ENCODE data around the gene JPH2. TPM values are rescaled to one million over a fixed set of nuclear protein-coding genes. Genes with fewer than 3 reads are reported as not detected.

Gene JPH2
- total RNA-seq, 1 donor from 2014 or later: 197 TPM

GRCh38 chr20:44217342-44218092 lies 30.5 kb upstream of the JPH2 start:
- ATAC-seq: peak; percentile 73
- intact Hi-C loops (cut with DNase I): loop anchor here (1.0 to 10.0 kb wide), 4 partner anchors 94 to 467 kb away; partner anchors contain the start of gene FITM2
- no peak for DNase-seq (ENCODE audit: missing footprints)

DNA sequence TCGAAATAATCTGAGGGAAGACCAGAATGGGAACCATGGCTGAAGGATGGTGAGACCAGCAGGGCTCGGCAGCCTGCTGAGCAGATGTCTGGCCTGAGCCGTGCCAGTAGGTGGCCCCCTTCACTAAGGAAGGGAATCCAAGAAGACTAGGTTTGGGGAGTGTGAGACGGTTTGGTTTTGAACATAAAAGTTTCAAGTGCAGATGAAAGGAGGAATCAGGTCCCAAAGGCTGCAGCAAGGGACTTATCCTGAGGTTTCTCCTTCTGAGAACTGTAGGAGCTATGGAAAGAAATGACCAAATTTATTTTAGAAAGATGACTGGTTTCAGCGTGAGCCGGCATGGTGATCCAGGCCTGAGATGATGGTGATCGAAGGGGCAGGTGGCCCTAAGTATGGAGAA lies 28.1 kb upstream of the JPH2 start:
- ATAC-seq (no peak), DNase-seq (ENCODE audit: missing footprints) (peak; percentile 78)

GRCh38 chr20:44212792-44213191 lies 25.8 kb upstream of the JPH2 start:
- DNase-seq (ENCODE audit: missing footprints) (no peak), ATAC-seq (no peak)
- intact Hi-C loops (cut with DNase I): loop anchor here (10.0 kb wide), 1 partner anchor 472 kb away; no protein-coding TSS in a partner anchor

More for the DNA sequence above, 28.1 kb upstream of the JPH2 start:
- intact Hi-C loops (cut with DNase I): loop anchor here (2.0 to 10.0 kb wide), 3 partner anchors 250 to 470 kb away; no protein-coding TSS in a partner anchor

DNA sequence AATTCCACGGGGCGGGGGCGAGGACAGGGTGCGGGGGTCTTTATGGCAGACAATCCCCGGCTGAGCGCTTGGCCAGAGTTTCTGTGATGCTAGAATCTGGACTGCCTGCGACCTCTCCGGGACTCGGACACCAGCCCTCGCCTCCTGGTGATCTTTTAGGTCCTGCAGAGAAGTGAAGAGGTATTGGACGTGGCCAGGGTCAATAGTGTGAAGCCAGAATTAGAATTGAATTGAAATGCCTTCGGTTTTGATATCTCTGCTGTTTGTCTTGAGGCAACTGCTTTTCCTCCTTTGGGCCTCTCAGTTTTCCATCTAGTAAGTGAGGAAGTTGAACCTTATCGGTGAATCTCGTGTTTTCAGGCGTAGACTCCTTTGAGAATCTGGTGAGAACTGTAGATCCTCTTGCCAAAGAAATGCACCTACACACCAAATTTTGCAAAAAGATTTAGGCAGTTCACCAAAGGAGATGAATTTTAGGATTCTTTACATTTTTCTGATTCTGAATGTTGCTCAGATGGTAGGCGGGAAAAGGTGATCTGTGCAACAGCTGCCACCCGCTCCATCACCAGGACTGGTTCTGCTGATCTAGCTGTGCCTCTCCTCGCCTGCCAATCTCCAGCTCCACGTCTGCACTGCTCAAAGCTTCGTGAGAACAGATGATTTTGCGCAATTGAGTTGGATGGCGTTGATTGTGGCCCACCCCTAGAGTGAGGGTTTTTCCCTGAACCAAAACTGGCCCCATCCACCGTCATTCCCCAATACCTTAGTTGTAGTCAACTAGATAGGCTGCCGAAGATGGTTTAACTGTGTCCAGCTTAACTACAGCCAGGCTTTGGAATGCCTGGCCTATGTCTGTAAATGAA lies 24.4 kb upstream of the JPH2 start:
- DNase-seq (ENCODE audit: missing footprints): no peak
- no peak for ATAC-seq
- intact Hi-C loops (cut with DNase I): loop anchor here (10.0 kb wide), 1 partner anchor 473 kb away; no protein-coding TSS in a partner anchor

DNA sequence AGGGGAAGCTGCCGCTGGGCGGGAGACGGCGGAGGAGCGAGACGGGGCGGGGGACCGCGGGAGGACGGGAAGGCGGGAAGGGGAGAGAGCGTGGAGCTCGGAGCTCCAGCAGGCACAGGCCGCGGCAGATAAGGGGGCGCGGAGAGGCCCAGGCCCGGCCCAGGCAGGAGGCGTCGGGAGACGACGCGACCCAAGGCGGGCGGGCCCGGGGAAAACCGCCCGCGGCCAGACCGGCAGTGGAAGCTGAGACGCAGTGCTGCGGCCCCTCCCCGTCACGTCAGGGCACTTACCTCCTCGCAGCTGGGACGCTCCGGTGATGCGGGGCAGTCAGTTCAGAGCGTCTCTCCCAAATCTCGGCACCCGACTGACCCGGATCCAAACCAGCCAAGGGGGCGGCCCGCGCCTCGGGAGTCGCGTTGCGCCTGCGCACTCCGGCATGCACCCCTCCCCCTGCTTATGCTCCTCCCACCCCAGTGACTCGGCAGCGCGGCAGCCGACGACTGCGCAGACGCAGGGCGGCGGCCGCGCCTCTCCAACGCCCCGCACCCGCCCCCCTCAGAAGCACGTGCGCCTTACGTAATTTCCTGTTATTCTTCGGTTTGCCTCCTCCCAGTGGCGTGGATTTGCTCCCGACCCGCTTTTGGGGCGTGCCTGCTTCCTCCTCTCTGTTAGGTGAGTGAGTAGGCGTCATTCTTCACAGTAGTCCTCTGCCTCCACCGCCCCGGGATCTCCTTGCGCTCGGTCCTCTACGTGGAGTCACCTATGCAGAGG lies 23.6 kb upstream of the JPH2 start, which contains the start of gene OSER1:
OSER1 (minus strand) TSS at position 366 of the 771 bp plus-strand sequence. CDS start 3,814 bp downstream, outside the sequence.
- intact Hi-C loops (cut with DNase I): loop anchor here (10.0 kb wide), 1 partner anchor 474 kb away; no protein-coding TSS in a partner anchor
- peak; percentile 95 for ATAC-seq
- peak; percentile 97 for DNase-seq (ENCODE audit: missing footprints)

GRCh38 chr20:44209686-44210405 lies 22.9 kb upstream of the JPH2 start:
- DNase-seq (ENCODE audit: missing footprints) (no peak), ATAC-seq (no peak)
- intact Hi-C loops (cut with DNase I): loop anchor here (10.0 kb wide), 1 partner anchor 475 kb away; no protein-coding TSS in a partner anchor

DNA sequence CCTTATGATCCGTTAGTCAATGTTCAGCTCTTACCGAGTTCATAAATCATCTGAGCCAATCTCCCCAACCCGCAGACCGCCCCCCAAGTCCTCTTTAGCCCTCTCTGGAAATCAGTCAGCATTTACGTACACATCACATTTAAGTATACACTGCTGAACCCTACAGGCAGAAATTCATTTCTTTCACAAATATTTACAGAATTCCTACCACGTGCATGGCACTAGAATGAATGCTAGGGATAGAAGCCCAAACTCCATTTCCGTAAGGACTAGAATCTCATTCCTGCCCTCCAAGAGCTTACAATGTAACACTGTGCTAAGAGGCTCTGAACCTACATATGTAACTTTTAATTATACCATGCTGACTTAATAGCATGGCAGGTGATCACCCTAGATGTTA lies 21.8 kb upstream of the JPH2 start:
- DNase-seq (ENCODE audit: missing footprints): no peak
- ATAC-seq: no peak
- intact Hi-C loops (cut with DNase I): no loop called here

DNA sequence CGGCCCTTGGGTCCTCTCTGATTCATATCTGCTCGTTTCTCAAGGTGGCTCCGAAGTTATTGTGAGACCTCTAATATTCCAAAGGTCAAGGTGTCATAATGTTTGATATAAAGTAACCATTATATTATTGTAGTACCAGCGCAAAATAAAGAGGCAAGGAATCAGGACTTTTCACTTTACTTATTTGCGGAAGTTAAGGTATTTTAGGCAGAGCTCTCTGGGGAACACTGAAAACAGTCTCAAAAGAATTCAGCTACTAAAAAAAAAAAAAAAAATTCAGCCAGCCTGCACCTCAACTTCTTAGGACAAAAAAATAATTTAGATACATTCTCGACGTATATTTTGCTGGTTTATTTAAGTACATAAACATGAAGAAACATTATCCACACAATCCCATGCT lies 21.2 kb upstream of the JPH2 start:
- intact Hi-C loops (cut with DNase I): no loop called here
- DNase-seq (ENCODE audit: missing footprints) (no peak), ATAC-seq (no peak)

DNA sequence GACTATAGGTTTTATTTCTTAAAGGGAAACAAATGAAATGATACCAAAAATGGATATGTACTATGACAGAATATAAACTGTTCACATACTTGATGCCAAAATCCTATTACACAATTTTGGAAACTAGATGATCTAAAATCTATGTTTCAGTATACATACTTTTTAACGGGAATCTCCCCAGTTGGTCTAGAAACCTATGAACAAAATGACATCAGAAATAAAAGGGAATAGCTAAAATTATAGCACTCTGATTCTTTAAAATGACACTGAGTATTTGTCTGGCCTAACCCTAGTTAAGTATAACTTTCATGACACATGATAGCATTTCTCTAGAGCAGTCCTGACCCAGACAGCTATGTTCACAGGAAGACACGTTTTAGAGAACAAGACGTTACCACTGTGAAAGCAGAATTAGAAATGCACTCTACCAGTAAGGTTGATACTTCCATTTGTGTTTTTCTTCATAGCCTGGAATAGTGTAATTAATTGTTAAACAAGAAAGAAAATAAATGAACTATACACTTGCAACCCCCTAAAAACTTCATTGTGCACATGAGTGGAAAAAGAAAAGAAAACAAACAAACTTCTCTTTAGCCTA lies 20.2 kb upstream of the JPH2 start:
- intact Hi-C loops (cut with DNase I): no loop called here
- DNase-seq (ENCODE audit: missing footprints) (no peak), ATAC-seq (no peak)

DNA sequence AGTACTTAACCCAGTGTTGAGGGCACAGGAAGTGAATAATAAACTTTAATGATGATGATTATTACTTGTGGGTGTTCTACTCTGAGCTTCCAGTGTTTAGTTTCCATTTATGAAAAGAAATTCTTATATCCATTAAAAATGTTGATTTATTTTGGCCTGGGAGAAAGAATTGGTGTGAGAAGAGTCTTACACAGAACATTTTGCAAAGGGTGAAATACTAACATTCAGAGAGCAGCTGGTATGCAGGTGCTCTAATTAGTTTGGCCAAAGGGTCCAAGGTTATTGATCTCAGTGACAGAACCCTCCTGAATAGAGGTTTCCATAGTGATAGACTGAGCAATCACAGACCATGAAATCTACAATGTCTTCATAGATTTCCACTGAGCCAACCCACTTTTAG lies 19.1 kb upstream of the JPH2 start:
- intact Hi-C loops (cut with DNase I): no loop called here
- DNase-seq (ENCODE audit: missing footprints) (no peak), ATAC-seq (no peak)

DNA sequence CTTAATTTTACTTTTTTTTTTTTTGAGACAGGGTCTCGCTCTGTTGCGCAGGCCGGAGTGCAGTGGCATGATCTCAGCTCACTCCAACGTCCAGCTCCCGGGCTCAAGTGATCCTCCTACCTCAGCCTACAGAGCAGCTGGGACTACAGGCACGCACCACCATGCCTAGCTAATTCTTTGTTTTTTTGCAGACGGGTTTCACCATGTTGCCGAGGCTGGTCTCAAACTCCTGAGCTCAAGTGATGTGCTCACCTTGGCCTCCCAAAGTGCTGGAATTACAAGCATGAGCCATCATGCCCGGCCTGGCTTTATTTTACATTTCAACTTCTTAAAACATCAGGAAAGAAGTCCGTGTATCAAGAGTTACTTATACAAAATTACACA lies 17.8 kb upstream of the JPH2 start:
- intact Hi-C loops (cut with DNase I): no loop called here
- ATAC-seq: no peak

DNA sequence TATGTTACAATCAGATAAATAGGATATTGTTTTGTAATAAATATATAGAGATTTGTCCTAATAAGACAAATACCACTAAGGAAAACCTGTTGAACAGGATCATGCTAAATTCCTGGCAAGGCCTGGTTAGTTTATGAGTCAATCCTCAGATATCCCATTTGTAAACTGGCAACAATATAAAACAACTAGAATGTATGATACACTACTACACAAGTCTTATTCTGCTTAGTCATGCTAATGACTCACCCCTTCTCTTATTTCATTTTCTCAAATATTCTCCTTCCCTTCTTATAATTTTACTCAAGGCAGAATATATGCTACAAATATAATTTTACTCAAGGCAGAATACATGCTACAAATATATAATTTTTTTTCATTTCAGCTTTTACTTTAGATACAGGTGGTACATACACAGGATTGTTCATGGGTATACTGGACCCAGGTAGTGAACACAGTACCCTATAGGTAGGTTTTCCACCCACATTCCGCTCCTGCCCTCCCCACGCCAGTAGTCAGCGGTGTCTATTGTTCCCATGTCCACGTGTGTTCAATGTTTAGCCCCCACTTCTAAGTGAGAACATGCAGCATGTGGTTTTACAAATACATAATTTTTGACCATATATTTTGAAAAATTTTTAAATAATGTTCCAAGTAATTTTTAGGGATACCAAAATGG lies 17.3 kb upstream of the JPH2 start:
- intact Hi-C loops (cut with DNase I): no loop called here
- DNase-seq (ENCODE audit: missing footprints): no peak
- ATAC-seq: peak; percentile 53

More for the DNA sequence above, 17.8 kb upstream of the JPH2 start:
- no peak for DNase-seq (ENCODE audit: missing footprints)

DNA sequence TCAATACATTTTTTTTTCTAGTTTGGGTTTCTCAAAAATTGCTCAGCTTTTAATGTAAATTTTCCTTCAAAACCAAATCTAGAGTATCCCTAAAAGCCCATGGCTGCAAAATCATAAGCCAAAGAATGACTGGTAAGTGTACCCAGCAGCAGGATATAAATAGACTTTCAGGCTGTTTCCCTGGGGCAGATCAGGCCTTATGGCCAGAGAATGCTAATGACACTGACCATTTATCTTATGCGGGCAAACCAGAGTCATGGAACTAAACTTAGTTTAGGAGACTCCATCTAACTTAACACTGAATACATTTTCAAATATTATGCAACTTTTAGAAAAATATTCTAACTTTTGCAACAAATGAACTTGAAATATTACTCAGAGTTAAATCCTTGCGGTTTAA lies 16.2 kb upstream of the JPH2 start:
- intact Hi-C loops (cut with DNase I): no loop called here
- peak; percentile 62 for ATAC-seq
- no peak for DNase-seq (ENCODE audit: missing footprints)

DNA sequence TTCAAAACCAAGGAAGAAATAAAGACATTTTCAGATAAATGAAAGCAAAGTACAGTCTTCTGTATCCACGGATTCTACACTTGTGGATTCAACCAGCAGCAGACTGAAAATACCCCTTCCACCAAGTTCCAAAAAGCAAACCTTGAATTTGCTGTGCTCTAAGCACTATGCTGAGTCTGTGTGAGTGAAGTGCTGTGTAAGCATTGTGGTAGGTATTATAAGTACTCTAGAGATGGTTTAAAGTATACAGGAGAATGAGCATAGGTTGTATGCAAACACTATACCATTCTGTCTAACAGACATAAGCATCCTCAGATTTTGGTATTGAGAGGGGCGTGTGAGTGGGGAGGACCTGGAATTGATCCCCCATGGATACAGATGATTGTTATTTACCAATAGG lies 14.0 kb upstream of the JPH2 start:
- DNase-seq (ENCODE audit: missing footprints): no peak
- no peak for ATAC-seq
- intact Hi-C loops (cut with DNase I): no loop called here

- ATAC-seq: no peak
- DNase-seq (ENCODE audit: missing footprints): no peak
- intact Hi-C loops (cut with DNase I): no loop called here
Measured at GRCh38 chr20:44200371-44200770, 13.4 kb upstream of the JPH2 start.

- intact Hi-C loops (cut with DNase I): no loop called here
- DNase-seq (ENCODE audit: missing footprints) (no peak), ATAC-seq (no peak)
Measured at GRCh38 chr20:44199877-44200276, 12.9 kb upstream of the JPH2 start.

- intact Hi-C loops (cut with DNase I): no loop called here
- ATAC-seq (no peak), DNase-seq (ENCODE audit: missing footprints) (no peak)
Measured at GRCh38 chr20:44198872-44199271, 11.9 kb upstream of the JPH2 start.
